HG02588 (cell line): ENCODE results near the gene TGM3.

Source experiments
- ATAC-seq: cut with Tn5 transposase; IDR thresholded peaks from one replicate; pipeline ENCODE4 v1.9.1; 2021; ENCODE audit warnings: mild to moderate bottlenecking, moderate library complexity; ENCODE audit not compliant: unreplicated experiment

The TGM3 gene

GRCh38 chr20:2335096-2335870 is 39.5 kb downstream of the TGM3 start:
- ATAC-seq = no peak

GRCh38 chr20:2336471-2336870 is 40.7 kb downstream of the TGM3 start:
- no peak for ATAC-seq

- ATAC-seq = no peak
Observed at GRCh38 chr20:2337142-2337541, 41.3 kb downstream of the TGM3 start.

- ATAC-seq = no peak
Observed at GRCh38 chr20:2338411-2339066, 42.7 kb downstream of the TGM3 start.

- ATAC-seq = no peak
Observed at GRCh38 chr20:2340136-2340535, 44.3 kb downstream of the TGM3 start.

GRCh38 chr20:2340823-2341222 is 45.0 kb downstream of the TGM3 start:
- ATAC-seq = no peak

GRCh38 chr20:2341336-2341735 is 45.5 kb downstream of the TGM3 start:
- no peak for ATAC-seq

- ATAC-seq = no peak
Observed at GRCh38 chr20:2342243-2342642, 46.4 kb downstream of the TGM3 start.

GRCh38 chr20:2346188-2346587 is 50.4 kb downstream of the TGM3 start:
- no peak for ATAC-seq

- ATAC-seq = no peak
Observed at GRCh38 chr20:2348336-2348735, 52.5 kb downstream of the TGM3 start.

GRCh38 chr20:2349801-2350200 is 54.0 kb downstream of the TGM3 start:
- ATAC-seq = no peak

GRCh38 chr20:2350606-2351005 is 54.8 kb downstream of the TGM3 start:
- no peak for ATAC-seq

GRCh38 chr20:2353231-2353630 is 57.4 kb downstream of the TGM3 start:
- ATAC-seq = no peak

GRCh38 chr20:2357114-2357513 is 61.3 kb downstream of the TGM3 start:
- no peak for ATAC-seq

- no peak for ATAC-seq
Observed at GRCh38 chr20:2358006-2358405, 62.2 kb downstream of the TGM3 start.

GRCh38 chr20:2361035-2361593 is 65.3 kb downstream of the TGM3 start:
- ATAC-seq = no peak

- no peak for ATAC-seq
Observed at GRCh38 chr20:2363187-2363586, 67.4 kb downstream of the TGM3 start.

GRCh38 chr20:2363587-2363986 is 67.8 kb downstream of the TGM3 start:
- no peak for ATAC-seq

GRCh38 chr20:2364044-2364443 is 68.2 kb downstream of the TGM3 start:
- no peak for ATAC-seq

GRCh38 chr20:2365091-2365490 is 69.3 kb downstream of the TGM3 start:
- ATAC-seq = no peak

GRCh38 chr20:2365666-2366065 is 69.9 kb downstream of the TGM3 start:
- ATAC-seq = no peak

- no peak for ATAC-seq
Observed at GRCh38 chr20:2368621-2369020, 72.8 kb downstream of the TGM3 start.
